Measurements from ENCODE around the gene HDAC4.

GRCh38 chr2:239186516-239187357, 214.1 kb downstream of the HDAC4 start:
- TF ChIP-seq CTCF (IDR thresholded peaks at IDR 0.05) (no peak), POLR2A (IDR thresholded peaks at IDR 0.05) (no peak), POLR2AphosphoS5 (IDR thresholded peaks at IDR 0.05) (no peak), EP300 (IDR thresholded peaks at IDR 0.05) (no peak)
